GM11168 (cell line): ENCODE data around the gene SPAG17.

ENCODE experiments used
- in situ Hi-C: fragments of 300-500 bp; cut with MboI; formaldehyde crosslinking; loops from one replicate; pipeline ENCODE4 v1.12.0; 2022; ENCODE audit warnings: low sequenced_read_pairs; ENCODE audit not compliant: unreplicated experiment

The SPAG17 gene

DNA sequence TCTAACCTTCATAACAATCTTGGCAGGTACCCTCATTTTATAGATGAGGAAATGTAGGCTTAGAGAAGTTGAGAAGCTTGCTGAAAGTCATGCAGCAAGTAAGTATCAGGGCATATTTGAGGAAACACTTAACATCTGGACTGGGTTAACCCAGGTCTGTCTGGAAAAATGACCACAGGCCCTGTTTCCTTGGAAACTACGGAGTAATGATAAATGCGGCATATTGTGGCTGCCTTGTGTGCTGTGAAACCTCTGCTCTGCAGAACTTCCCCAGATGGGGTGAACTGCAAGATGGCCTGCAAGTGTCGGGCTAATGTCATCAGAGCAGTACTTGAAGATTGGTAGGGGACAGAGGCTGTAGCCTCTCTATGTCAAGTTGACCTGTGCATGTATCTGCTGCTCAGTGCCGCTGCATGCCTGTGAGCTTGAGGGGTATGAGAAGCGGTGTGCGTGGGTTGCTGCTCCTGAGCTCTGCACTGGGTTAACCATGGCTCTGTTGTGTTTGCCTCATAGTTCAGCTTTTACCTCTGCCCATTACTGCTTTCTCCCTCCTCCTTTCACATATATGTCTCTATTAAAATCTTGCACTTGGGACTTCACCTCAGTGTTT, 172.4 kb downstream of the SPAG17 start:
- in situ Hi-C loops = no loop called here

DNA sequence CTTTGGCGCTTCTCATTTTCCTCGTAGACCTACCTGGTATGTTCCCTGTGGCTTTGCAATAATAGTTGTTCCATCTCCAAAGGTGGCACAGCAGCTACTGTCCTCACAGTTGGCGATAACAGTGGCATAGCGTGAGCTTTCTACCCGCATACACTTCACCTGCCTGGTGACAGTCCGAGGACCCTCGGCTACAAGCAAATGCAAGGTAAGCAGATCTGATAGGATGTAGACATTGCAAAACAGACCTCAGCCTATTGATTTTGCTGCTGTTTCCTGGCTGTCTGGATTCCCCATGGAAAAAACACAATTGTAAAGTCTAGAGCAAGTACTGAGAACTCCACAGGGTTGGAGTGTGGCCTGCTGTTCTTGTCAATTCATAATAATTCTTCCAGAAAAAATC, 177.0 kb downstream of the SPAG17 start:
- in situ Hi-C loops = no loop called here

DNA sequence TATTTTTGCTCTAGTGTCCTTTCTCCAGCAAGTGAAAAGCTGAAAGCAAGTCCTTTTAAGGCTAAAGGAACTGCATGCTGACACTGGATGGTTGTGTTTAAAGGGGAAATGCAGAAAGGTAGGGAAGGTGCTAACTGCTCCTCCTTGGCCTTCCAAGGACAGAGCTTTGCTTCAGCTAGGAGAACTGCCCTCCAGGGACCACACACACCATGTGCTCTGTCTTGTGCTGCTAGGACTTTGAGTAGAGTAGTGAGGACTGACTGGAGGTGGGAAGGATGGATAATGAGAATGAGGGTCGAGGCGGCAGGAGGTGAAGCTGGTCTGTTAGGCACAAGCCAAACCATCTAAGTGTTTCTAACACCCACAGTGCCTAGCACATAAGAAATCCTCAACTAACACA, 177.6 kb downstream of the SPAG17 start:
- in situ Hi-C loops = no loop called here

DNA sequence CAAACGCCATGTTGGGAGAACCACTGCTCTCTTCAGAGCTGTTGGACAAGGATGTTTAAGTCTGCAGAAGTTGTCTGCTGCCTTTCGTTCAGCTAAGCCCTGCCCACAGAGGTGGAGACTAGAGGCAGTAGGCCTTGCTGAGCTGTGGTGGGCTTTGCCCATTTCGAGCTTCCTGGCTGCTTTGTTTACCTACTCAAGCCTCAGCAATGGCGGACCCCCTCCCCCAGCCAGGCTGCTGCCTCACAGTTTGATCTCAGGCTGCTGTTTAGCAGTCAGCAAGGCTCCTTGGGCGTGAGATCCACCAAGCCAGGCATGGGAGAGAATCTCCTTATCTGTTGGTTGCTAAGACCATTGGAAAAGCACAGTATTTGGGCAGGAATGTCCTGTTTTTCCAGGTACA, 180.7 kb downstream of the SPAG17 start:
- in situ Hi-C loops = no loop called here

DNA sequence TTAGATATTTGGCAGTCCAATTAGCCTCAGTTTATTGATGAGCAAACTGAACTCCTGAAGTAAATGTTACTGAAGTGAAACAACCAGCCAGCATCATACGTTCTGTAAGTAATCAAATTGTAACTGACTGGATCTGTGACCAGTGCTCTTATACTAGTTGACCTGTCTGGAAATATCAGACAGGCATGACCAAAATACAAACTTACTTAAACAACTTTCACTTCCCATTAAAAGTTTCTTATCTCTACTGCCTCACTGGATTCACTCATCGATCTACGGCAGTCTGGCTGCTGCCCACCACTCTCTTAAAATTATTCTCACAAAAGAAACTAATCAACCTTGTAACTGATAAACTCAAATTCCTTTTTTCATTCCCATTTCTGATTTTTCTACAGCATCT, 199.1 kb downstream of the SPAG17 start:
- in situ Hi-C loops = no loop called here

DNA sequence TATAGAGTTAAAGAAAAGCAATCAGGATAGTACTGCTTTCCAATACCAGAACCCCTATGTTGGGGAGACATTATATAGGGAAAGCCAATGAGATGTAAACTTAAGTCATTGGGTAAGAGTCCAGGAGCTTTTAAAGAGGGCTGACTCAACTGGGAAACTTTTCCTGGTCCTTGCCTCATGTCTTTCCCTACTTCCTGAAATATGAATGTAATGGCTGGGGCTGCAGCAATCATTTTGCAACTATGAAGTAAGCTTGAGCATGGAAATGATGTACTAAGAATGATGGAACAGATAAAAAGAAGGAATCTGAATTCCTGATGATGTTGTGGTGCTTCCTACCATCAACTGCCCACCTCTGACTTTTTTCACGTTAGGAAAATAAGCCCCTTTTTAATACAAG, 199.8 kb downstream of the SPAG17 start:
- in situ Hi-C loops = no loop called here

DNA sequence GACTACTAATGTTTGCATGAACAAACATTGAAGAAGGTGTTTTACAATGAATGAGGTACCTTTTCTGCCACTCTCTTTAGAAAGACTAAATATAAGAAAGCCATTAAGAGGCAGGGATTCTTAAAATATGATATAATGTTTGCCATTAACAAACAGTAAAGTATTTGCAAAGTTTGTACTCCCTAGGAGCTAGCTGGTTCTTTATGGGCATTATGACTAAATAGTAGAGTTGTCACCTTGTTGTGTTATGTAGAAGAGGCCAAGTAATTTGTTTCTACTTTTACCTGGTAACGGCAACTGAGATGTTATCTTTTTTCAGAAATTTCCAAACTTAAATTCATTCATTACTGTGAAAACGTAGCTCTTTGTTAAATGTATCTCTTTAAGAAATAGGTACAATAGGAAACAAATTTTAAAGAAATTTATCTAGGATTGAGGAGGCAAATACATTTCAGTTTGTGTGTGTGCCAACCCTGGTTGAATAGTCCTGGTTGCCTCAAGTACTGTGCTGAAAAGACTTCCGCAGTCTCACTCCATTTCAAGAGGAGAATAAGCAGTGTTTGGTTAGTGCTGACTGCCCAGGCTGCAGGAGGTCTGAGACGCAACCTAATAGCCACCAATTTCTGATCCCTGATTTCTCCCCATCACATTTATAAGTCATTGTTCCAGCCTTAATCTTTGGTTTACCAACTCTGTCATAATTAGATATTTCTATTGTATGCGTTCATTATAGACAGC, 203.4 kb downstream of the SPAG17 start:
- in situ Hi-C loops = no loop called here

DNA sequence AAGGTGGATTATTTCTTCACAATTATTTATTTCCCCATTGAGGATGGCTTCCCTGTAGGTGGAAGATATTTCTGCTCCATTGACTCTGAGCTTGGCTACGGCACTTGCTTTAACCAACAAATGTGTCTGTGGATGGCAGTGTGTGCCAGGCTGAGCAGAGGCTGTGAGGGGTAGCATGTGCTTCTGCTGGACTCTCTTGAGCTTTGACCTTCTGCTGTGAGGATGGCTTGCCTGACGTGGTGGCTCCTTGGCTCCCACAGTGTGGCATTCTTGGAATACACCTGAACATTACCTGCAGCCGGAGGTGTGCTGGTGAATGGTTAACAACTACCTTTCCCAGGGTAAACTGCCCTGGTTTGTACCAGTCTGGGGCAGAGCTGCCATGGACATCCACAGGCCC, 208.6 kb downstream of the SPAG17 start:
- in situ Hi-C loops = no loop called here

DNA sequence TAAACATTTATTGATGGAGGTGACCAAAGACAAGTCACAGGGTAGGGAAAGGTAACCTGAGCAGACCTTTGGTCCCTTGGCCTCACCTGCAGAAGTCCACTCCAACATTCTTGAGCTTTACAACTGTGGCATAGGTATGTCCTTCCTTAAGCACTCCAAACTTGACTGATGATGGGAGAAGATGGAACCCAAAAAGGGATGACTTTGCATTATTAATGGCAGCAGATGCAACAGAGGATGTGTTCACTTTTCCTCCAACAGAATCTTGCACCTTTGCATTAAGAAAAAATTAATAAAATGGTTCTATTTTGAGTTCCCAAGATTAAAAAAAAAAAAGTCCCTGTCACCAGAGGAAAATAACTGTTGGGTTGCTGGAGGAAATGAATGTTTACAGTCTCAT, 213.3 kb downstream of the SPAG17 start:
- in situ Hi-C loops = no loop called here

DNA sequence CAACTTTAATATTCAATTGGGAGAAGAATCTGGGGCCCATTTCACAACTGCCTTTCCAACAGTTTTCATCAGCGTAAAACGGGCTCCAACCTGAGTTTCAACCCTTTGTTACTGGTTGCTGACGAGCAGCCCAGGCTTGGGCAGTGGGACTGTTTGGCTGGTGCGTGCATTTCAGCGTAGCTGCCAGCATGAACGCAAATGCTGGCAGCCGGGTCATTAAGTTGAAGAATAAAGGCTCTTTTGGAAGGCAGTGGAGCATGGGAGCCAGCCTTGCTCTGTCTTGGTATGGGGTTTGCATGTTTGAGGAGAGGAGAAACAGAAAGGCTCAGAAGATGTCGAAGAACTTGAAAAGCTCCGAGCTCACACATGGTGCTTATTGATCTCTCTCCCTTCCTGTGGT, 214.8 kb downstream of the SPAG17 start:
- in situ Hi-C loops = no loop called here

DNA sequence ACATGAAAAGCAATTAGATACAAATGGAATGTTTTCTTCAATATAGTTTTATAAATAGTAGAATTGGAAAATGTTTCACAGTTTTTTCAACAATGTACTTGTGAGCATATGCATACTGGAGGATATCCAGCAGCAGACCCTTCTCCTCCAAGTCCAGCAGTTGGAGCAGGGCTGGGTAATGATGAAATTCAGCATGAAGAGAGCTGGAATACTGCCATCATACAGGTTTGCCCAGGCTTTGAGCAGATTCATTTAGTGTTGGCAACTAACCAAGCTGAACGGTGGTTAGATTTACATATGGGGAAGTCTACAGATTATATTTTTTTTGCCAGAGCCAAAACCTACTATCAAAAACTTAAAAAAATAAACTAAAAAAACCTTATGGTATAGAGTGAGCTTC, 217.1 kb downstream of the SPAG17 start:
- in situ Hi-C loops = no loop called here

DNA sequence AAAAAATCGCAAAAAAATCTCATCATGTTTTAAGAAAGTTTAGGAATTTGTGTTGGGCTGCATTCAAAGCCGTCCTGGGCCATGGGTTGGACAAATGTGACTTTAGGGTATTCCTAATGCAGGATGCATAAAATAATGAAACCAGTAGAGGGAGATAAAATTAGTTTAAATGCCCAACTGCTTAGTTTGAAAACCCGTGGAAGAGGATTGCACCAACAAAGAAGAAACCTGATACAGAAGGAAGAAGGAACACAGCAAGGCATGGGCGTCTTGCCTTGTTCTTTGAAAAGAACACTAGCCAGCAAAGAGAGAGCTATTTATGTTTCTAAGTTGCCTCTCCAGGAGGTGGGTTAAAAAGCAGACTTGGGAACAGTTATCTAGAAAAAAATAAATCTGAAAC, 217.6 kb downstream of the SPAG17 start:
- in situ Hi-C loops = no loop called here

DNA sequence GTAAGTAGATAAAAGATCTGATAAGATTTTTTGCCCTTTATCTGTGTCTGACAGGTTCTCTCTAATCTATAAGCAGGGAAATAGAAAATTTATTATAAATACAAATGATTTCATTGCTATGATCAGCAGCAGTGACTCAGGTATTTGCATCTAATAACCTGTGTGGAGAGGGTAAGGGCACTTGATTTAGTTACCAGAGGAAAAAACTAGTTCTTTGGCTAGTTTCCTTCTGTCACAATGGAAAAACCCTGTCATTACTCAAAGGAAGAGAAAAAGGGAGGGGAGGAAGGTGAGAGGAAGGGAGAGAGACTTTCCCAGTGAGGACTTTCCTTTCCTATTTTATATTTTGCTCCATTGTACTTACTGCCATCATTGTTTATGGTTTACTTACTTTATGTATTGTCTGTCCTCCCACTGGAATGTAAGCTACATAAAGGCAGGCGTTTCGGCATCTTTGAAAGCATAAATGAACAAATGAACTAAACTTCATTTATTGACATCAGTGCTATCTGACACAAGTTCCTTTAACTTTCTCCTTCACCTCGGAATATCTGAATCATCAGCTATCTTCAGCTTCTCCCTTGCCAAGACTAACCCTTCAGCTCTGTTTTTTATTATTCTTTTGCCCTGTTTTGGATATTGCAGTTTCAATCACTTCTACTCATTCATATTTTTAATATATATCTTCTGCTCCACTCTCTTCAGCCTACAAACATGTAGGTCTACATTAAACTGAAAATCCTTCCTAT, 220.6 kb downstream of the SPAG17 start:
- in situ Hi-C loops = no loop called here

DNA sequence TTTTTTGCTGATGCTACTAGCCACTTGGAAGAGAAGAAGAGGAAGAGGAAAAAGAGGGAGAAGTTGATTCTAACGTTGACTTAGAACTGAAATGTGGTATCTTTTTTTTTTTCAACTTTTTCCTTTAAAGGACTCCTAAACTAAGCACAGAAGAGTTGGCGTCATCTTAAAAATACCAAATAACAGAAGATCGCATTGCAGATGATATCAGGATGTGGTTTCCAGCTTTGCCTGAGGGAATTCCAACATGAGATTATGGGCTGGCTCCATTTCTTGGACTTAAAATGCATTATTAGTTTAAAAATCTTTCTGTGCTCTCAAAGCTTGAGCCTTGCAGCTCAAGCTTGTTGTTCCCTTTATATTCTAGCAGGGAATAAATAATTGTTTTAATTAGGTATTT, 225.7 kb downstream of the SPAG17 start:
- in situ Hi-C loops = no loop called here

DNA sequence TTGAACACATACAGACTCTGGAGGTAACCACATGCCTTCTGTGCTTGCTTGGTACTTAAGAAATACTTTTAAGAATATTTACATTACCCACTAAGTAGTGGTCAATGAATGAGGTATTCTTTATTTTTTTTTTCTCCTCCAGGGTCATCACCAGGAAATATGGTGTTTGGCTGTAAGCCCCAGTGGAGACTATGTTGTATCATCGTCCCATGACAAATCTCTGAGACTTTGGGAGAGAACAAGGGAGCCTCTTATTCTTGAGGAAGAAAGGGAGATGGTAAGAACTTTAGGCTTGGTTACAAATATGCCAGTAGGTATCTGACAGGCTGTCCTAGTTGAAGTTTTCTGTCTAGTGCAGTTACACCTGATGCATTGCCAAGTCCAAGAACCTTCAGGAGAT, 232.6 kb downstream of the SPAG17 start:
- in situ Hi-C loops = no loop called here

DNA sequence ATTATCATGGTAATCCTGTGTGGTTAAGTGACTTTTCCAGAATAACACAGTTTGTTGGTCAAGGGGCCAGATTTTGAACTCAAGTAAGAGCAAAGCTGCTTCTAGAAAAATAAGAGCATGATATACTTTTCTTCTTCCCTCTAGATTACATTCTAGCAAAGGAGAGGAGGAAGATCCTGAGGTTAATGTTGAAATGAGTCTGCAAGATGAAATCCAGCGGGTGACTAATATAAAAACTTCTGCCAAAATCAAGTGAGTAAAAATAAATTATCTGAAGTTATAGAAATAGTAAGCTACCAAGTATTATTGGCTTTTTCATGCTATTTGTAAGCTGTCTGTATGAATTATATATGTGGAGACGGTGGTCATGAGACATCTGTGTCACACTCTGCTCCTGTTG, 242.7 kb downstream of the SPAG17 start:
- in situ Hi-C loops = no loop called here

DNA sequence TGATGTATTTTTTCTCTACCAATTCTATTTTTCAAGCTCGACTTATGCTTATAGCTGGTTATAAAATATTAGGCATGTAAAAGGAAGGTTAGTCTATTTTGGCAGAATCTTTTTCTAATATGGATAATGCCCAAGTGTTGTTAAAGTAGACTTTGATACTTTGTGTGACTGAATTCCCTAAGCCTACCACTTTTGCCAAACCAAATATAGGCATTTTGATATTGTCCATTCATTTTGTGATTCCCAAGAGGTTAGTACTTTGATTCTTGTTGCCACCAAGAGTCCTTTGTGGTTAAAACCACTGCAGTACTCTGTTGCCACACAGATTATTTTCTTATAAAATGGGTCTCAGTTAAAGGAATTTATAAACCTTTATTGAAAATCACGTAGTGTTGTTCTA, 251.3 kb downstream of the SPAG17 start:
- in situ Hi-C loops = no loop called here

DNA sequence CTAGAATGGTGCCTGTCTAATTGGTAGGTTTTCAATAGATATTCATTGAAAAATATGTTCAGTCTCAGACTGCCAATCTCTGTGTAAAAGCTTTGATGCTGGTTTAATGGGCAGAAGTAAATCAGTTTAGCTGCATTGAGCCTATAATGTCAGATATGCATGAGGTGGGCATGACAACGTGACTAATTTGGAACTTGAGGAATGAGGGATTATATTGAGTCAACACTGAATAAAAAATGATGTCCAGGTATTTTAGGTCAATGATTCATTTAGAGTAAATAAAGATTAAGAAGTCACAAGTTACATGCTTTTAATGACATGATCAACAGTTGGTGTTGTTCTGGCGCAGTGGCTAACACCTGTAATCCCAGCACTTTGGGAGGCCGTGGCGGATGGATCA, 252.5 kb downstream of the SPAG17 start:
- in situ Hi-C loops = no loop called here

DNA sequence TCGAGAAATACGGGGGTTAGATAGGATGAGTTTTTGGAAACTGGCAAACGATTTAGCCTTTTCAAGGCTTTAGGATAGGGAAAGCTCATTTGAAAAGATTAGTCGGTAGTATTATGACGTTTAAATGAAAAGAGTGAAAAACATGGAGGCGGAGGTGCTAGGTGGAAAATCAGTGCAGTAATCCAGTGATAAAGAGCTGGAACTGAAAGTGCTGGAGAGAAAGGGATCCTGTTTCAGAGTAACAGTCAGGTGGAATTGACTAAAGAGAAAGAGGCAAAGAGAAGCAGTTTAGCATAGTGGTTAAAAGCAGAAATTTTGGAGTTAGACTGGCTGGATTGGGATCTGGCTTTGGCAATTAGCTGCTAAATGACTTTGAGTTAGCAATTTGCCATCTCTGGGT, 254.5 kb downstream of the SPAG17 start:
- in situ Hi-C loops = no loop called here

DNA sequence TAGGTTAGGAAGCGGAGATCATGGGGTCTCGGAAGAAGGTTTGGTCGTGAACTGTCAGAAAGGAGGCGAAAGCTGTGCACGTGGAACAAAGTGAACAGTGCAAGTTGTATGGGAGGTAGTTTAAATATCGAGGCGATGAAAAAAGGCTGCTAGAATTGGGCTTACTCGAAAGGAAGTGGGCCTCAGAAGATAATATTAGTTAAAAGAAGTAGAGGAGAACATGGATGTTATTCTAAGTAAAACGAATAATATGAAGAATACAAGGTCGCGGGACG, 254.9 kb downstream of the SPAG17 start:
- in situ Hi-C loops = no loop called here

DNA sequence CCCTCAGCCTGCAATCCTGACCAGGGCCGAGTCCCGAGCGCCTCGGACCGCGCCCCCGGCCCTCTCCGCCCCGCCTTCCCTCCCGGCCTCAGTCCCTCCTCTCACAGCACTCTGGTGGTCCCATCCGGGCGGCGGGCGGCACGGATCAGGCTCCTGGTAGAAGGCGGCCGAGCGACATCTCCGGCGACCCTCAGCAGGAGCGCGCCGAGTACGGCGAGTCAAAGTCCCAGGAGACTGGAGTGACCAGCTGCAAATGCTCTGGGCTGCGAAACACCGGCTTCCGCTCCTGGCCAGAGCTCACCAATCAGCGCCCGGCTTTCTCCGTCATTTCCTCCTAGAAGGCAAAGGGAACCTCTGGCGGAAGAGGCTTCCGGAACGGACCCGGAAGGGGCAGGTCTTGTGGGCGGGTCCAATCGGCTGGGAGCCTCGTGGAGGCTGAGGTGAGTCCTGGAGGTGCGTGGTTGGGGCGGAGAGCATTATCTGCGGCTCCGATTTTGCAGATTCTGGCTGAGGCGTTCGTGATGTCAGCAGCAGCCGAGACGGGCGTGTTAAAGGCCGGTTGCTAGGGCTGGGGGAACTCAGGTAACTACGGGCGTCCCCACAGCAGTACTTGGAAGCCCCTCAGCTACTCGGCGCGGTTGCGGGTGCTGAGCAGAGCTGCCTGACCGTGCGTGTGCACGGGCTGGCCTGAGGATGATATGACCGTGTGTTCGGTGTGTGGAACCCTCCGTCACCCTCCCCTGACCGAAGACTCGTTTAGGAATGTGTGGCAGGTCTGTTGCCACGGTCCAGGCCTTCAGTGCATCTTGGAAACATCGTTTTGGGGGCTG, 255.5 kb downstream of the SPAG17 start, which contains the start of the genes GDAP2 and WDR3:
Gene GDAP2 (minus strand): TSS at position 279 of the 830 bp plus-strand sequence. CDS start 9,264 bp downstream, outside the sequence.
Gene WDR3 (plus strand): TSS at position 397 of the 830 bp plus-strand sequence. CDS start 3,581 bp downstream, outside the sequence.
- in situ Hi-C loops = no loop called here
